ENCODE measurements around the gene CES3.

GRCh38 chr16:66930189-66930588 is 30.9 kb upstream of the CES3 start:
- TF ChIP-seq CTCF (IDR thresholded peaks at IDR 0.05) (no peak), ZFX (IDR thresholded peaks at IDR 0.05; ENCODE audit: borderline replicate concordance) (no peak)
